GM12891 (cell line): ENCODE measurements around the gene KRTAP4-9.

Source experiments
- POLR2A ChIP-seq: IDR thresholded peaks from 2 replicates; pipeline ENCODE4 v1.6.1; 2011; ENCODE audit warnings: low read depth, low read length, control low read depth
- POLR2AphosphoS5 ChIP-seq: IDR thresholded peaks from 2 replicates; pipeline ENCODE4 v1.6.1; 2011; ENCODE audit warnings: low read depth, low read length, control low read depth

GRCh38 chr17:41057547-41057946 lies 47.6 kb upstream of the KRTAP4-9 start:
- no peak for TF ChIP-seq POLR2AphosphoS5
- no peak for TF ChIP-seq POLR2A
